SU-DHL-6 (cell line): ENCODE measurements around the gene SPOCK1.

Experiments
- H2AFZ ChIP-seq: fragments of 200-600 bp; sonication (generic); 2 replicates; pipeline ENCODE4 v1.6.1; 2014; ENCODE audit warnings: low read depth, mild to moderate bottlenecking, moderate library complexity, mixed read lengths, antibody characterized with exemption, low read length; ENCODE audit not compliant: severe bottlenecking
- H3F3A ChIP-seq: fragments of 200-600 bp; shearing (Covaris generic); 2 replicates; pipeline ENCODE4 v1.6.0; 2016; ENCODE audit warnings: antibody characterized with exemption, mild to moderate bottlenecking; ENCODE audit not compliant: insufficient read depth
- H3K27ac ChIP-seq: fragments of 200-600 bp; sonication (generic); 2 replicates; pipeline ENCODE4 v1.5.1; 2016; ENCODE audit warnings: low read depth, mild to moderate bottlenecking, low read length, moderate library complexity, mixed read lengths
- H3K27me3 ChIP-seq: fragments of 200-600 bp; sonication (generic), shearing (Covaris generic); 2 replicates; pipeline ENCODE4 v1.6.0; 2014; ENCODE audit warnings: mild to moderate bottlenecking, low read length
- H3K36me3 ChIP-seq: fragments of 200-600 bp; sonication (generic); 2 replicates; pipeline ENCODE4 v1.6.1; 2014; ENCODE audit warnings: mild to moderate bottlenecking, low read length, mixed read lengths
- H3K4me2 ChIP-seq: fragments of 300-600, 200-600 bp; shearing (Covaris generic), sonication (generic); 2 replicates; pipeline ENCODE4 v1.6.0; 2014; ENCODE audit warnings: low read length, low read depth, mild to moderate bottlenecking; ENCODE audit not compliant: poor library complexity, severe bottlenecking
- H3K4me3 ChIP-seq: fragments of 200-600 bp; sonication (generic); 2 replicates; pipeline ENCODE4 v1.5.1; 2014; ENCODE audit warnings: antibody characterized with exemption, low read length, mild to moderate bottlenecking, mixed read lengths; ENCODE audit not compliant: insufficient read depth, poor library complexity, severe bottlenecking
- H3K79me2 ChIP-seq: fragments of 200-600 bp; sonication (generic); 2 replicates; pipeline ENCODE4 v1.6.1; 2014; ENCODE audit warnings: mild to moderate bottlenecking, low read length, moderate library complexity; ENCODE audit not compliant: insufficient read depth
- H3K9ac ChIP-seq: fragments of 200-600 bp; sonication (generic); 2 replicates; pipeline ENCODE4 v1.7.0; 2014; ENCODE audit warnings: mild to moderate bottlenecking, low read length
- H3K9me2 ChIP-seq: fragments of 200-600 bp; sonication (generic); replicated peaks from 2 replicates; pipeline ENCODE4 v1.6.1; 2014; ENCODE audit warnings: low read length; ENCODE audit not compliant: insufficient read depth
- H3K9me3 ChIP-seq: fragments of 200-600 bp; sonication (generic); 2 replicates; pipeline ENCODE4 v1.6.1; 2014; ENCODE audit warnings: low read length, mixed read lengths; ENCODE audit not compliant: insufficient read depth
- H4K20me1 ChIP-seq: fragments of 200-600 bp; sonication (generic); 2 replicates; pipeline ENCODE4 v1.6.1; 2014; ENCODE audit warnings: low read depth, mild to moderate bottlenecking, antibody characterized with exemption, low read length, moderate library complexity, mixed read lengths
- EZH2phosphoT487 ChIP-seq: fragments of 200-600 bp; sonication (generic), shearing (Covaris generic); conservative IDR thresholded peaks from 2 replicates; pipeline ENCODE4 v1.6.1; 2018; ENCODE audit warnings: mild to moderate bottlenecking, antibody characterized with exemption, low read length, moderate library complexity, mixed read lengths
- TF ChIP-seq, protein P1 (sequence below): fragments of 200-600 bp; sonication (generic); IDR thresholded peaks from one replicate; pipeline ENCODE4 v1.5.1; 2017; ENCODE audit warnings: antibody characterized with exemption, mild to moderate bottlenecking, low read length, moderate library complexity; ENCODE audit not compliant: insufficient read depth, poor library complexity, severe bottlenecking

Gene SPOCK1

DNA sequence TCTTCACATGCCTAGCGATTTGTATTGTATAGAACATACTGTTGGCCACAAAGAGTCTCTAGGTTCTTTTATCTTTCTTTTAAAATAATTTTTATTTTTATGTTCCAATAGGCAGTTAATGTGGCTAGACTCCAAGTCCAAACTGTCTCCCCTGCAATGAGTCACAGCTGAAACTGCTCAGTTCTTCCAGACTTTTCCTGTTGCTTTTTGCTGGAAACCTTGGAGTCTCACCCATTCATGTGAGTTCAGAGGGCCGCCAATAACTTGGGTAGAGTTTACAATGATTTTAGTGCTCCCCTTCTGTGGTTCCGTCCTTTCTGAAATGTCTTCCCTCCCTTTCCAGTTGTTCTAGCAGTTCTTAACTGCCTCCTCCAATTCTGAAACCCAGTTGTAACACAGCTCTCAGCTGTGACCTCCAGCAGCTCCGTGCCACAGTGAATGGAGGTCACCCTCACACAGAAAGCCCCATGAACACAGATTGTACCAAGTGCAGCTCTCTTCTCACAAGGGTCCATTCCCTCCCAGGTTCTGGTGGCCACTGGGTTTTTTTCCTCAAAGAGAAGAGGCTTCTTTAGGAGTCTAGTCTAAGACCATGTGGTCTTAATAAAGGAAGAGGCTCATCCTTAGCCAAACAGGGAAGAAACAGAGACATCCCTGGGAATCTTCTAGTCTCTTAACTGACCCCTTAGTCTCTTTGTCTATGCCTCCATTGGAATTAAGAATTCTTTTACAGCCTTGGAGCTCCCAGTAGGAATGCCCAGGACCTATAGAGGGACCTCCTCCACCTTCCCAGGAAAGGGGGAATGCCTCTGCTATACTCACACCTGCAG lies 198.5 kb downstream of the SPOCK1 start:
- Histone ChIP-seq H3K27me3 (no peaks in the 10 kb centered on the region), H3K79me2 (no peaks in the 10 kb centered on the region), H3K9me2 (no peaks in the 10 kb centered on the region), H3K9ac (no peak overlapping the region), H2AFZ (no peak overlapping the region), H3K9me3 (no peaks in the 10 kb centered on the region), H3F3A (no peaks in the 10 kb centered on the region), H4K20me1 (no peaks in the 10 kb centered on the region), H3K4me3 (no peak overlapping the region), H3K4me2 (no peak overlapping the region), H3K36me3 (no peaks in the 10 kb centered on the region), H3K27ac (no peak overlapping the region)
- no peak for TF ChIP-seq EZH2phosphoT487

DNA sequence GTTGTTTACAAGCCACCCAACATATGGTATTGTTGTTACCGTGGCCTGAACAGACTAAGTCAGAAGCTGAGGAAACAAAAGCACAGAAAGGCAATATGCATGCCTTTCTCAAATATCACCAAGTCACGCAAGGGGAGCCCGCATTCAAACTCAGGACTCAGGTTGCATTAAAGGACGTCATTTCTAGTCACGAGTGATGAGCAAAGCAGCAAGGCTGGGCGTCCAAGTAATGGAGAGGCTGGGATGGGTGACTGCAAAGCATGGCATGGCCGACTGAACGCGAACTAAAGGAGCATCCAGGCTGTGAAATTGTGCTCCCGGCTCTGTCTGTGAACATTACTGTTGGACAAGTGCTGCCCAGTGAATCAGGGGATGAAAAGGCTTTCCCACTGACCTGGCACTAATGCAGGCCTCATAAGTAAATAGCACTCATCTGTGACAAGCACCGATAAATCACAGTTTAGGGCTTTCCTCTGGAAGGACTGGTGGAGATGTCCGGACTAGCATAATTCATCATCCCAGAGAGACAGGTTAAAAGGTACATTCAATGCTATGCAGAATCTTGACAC lies 202.8 kb downstream of the SPOCK1 start:
- no peak for TF ChIP-seq EZH2phosphoT487
- TF ChIP-seq, protein P1, sequence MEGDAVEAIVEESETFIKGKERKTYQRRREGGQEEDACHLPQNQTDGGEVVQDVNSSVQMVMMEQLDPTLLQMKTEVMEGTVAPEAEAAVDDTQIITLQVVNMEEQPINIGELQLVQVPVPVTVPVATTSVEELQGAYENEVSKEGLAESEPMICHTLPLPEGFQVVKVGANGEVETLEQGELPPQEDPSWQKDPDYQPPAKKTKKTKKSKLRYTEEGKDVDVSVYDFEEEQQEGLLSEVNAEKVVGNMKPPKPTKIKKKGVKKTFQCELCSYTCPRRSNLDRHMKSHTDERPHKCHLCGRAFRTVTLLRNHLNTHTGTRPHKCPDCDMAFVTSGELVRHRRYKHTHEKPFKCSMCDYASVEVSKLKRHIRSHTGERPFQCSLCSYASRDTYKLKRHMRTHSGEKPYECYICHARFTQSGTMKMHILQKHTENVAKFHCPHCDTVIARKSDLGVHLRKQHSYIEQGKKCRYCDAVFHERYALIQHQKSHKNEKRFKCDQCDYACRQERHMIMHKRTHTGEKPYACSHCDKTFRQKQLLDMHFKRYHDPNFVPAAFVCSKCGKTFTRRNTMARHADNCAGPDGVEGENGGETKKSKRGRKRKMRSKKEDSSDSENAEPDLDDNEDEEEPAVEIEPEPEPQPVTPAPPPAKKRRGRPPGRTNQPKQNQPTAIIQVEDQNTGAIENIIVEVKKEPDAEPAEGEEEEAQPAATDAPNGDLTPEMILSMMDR, result no peak
- no peak overlapping the region for H3K9ac ChIP-seq
- no peak overlapping the region for H3K4me2 ChIP-seq
- no peaks in the 10 kb centered on the region for H3K9me3 ChIP-seq
- no peaks in the 10 kb centered on the region for H3K79me2 ChIP-seq
- no peaks in the 10 kb centered on the region for H3F3A ChIP-seq
- no peak overlapping the region for H3K27ac ChIP-seq
- no peak overlapping the region for H3K4me3 ChIP-seq
- no peaks in the 10 kb centered on the region for H3K27me3 ChIP-seq
- no peak overlapping the region for H2AFZ ChIP-seq
- no peaks in the 10 kb centered on the region for H3K36me3 ChIP-seq
- H3K9me2 ChIP-seq, result no peaks in the 10 kb centered on the region
- H4K20me1 ChIP-seq, result no peaks in the 10 kb centered on the region

DNA sequence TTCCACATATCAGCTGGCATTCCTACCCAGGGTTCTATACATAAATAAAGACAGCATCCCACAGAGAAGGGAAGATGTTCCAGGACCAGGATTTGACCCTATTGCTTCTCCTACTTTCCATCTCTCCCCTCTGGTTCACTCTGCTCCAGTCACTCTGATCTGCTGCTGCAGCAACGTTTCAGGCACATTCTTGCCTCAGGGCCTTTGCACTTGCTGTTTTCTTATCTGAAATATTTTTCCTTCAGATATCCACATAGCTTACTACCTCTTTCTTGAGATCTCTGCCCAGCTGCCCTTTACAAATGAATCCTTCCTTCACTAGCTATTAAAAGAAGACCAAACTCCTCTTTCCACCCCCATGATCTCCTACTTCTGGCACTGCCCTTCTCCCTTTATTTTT lies 204.5 kb downstream of the SPOCK1 start:
- Histone ChIP-seq H3K9ac (no peak overlapping the region), H2AFZ (no peak overlapping the region), H4K20me1 (no peaks in the 10 kb centered on the region), H3K79me2 (no peaks in the 10 kb centered on the region), H3K36me3 (no peaks in the 10 kb centered on the region), H3K9me2 (no peaks in the 10 kb centered on the region), H3F3A (no peaks in the 10 kb centered on the region), H3K4me2 (no peak overlapping the region), H3K9me3 (no peaks in the 10 kb centered on the region), H3K27me3 (no peaks in the 10 kb centered on the region), H3K4me3 (no peak overlapping the region), H3K27ac (no peak overlapping the region)
- TF ChIP-seq EZH2phosphoT487, result no peak

DNA sequence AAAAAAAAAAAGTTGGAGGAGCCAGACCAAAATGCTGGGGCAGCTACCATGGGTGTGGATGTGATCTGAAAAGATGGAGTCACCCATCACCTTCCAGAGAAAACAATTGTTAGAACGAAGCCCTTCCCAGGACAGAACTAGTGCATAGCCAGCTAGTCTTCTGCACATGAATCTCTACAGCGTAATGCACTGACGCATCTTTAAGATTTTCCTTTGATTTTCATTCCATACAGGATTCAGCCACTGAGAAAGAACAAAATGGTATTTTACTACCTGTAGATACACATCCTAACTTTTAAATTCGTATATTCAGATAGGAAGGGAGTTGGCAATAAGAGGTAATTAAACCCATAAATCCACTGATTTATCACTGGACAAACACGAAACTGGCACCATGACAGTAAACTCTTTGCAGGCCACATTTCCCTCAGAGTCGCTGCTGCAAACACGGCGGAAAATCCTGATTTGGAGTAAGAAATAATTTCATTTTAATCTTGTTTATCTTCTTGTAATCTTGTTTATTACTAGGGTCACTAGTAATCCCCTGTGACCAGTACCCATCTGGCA lies 206.6 kb downstream of the SPOCK1 start:
- Histone ChIP-seq H3K4me3 (no peak overlapping the region), H3K9me3 (no peaks in the 10 kb centered on the region), H3K79me2 (no peaks in the 10 kb centered on the region), H2AFZ (no peak overlapping the region), H3K4me2 (no peak overlapping the region), H3K9me2 (no peaks in the 10 kb centered on the region), H4K20me1 (no peaks in the 10 kb centered on the region), H3K27ac (no peak overlapping the region), H3K36me3 (no peaks in the 10 kb centered on the region), H3F3A (no peaks in the 10 kb centered on the region), H3K27me3 (no peaks in the 10 kb centered on the region), H3K9ac (no peak overlapping the region)
- TF ChIP-seq, protein P1, result no peak
- no peak for TF ChIP-seq EZH2phosphoT487
